HG02588 (cell line): ENCODE data around the gene ONECUT3.
A peak's percentile ranks its signal among the peaks of the same experiment; 100 is the strongest.
"Not testable (repeated sequence)": the region's sequence is repeated elsewhere in the genome, so short reads cannot be mapped to it uniquely, and the experiment has no call there.

Source experiments
- ATAC-seq: cut with Tn5 transposase; IDR thresholded peaks from one replicate; pipeline ENCODE4 v1.9.1; 2021; ENCODE audit warnings: mild to moderate bottlenecking, moderate library complexity; ENCODE audit not compliant: unreplicated experiment

The ONECUT3 gene

DNA sequence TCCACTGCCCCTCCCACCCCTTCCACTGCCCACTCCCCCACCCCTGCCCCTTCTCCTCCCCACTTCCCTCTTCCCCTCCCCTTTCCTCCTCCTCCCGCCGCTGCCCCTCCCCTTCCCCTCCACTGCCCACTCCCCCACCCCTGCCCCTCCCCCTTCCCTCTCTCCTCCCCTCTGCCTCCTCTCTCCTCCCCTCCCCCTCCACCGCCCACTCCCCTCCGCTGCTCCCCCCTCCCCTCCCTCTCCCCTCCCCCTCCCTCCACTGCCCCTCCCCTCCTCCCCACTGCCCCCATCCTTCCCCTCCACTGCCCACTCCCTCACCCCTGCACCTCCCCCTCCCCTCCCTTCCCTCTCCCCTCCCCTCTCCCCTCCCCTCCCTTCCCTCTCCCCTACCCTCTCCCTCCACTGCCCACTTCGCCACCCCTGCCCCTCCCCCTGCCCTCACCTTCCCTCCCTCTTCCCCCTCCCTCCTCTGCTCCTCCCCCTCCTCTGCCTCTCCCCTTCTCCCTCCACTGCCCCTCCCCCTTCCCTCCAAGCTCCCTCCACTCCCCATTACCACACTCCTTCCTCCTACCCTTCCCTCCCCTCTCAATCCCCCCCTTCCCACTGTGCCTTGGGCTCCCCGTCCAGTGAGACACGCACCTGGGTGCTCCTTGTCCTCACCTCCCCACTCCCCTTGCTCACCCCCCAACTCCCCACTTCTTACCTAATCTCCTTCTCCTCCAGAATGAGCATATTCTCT lies 36.9 kb downstream of the ONECUT3 start:
- no peak for ATAC-seq

DNA sequence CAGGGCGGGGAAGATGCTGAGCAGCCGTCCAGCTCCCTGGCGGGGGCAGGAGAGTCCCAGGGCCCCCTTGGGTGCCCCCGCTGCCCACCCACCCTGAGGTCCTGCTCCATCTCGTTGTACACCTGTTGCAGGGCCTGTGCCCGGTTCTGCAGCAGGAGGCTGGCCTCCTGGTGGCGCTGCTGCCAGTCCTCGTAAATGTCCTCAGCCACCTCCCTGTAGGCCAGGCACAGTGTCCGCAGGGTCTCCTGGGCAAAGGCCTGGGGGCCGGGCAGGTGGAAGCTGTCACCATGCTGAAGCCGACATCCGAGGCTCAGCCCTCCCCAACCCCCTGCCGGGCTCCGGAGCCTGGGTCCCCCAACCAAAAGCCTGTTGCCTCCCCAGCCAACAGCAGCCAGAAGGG lies 38.6 kb downstream of the ONECUT3 start:
- ATAC-seq = no peak

DNA sequence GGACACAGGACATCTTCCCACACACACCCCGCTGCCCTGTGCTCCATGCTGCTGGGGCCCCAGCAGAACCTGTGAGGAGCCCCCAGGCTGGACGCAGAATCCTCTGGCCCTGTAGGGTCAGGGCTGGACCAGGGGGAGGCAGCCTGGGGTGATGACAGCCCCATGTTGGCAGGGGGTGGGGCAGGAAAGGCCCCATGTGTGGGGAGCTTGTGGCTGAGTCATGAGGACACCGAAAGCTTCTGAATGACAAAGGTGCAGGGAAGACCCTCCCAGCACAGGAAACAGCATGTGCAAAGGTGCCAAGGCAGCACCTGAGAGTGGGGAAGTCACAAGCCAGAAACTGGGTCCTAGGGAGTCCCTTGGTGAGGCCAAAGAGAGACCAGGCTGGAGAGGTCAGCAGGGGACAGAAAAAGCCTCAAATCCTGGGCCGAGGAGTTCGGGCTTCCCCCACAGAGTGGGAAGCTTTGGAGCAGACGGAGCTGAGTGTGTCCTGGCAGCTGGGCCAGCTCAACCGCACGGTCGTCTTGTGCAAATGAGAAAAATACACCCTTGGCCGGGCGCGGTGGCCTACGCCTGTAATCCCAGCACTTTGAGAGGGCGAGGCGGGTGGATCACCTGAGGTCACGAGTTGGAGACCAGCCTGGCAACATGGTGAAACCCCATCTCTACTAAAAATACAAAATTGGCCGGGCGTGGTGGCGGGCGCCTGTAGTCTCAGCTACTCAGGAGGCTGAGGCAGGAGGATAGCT lies 41.3 kb downstream of the ONECUT3 start:
- no peak for ATAC-seq

DNA sequence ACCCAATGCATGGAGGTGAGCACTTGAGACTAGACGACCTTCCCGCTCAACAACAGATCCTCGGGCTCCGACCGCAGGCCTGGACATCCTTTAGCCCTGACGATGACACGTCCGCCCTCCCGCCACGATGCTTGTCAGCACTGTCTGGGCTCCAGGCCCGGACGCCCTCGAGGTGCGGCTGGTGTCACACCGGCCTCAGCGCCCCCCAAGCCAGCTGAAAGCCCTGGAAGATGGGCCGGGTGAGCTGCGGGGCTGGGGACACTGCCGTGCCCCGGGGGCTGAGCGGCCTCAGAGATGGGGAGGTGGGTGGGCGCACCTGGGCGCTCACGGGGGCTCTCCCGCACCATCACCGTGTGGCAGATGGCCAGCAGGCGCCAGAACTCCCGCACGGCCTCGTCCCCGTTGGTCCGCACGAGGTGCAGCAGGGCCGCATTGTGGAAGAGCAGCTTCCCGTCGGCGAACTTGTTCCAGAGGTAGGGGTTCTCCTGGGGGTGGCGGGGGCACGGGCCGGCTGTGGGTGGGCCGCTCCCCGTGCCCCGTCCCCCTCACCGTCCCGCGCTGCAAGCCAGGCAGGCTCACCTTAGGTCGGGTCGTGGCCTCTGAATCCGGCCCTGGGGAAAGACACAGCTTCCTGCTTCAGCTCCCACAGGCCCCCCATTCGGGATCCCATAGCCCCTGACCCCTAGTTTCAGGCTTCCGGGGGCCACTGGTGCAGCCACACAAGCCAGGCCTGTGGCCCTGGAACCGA lies 43.3 kb downstream of the ONECUT3 start:
- ATAC-seq = no peak

DNA sequence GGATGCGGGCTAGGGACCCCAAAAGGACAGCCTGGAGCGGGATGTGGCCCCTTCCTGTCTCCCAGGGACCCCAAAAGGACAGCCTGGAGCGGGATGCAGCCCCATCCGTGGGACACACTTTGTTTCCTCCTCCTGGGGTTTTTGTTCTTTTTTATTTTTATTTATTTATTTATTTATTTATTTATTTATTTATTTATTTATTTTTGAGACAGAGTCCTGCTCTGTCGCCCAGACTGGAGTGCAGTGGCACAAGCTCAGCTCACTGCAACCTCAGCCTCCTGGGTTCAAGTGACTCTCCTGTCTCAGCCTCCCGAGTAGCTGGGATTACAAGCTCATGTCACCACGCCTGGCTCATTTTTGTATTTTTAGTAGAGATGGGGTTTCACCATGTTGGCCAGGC lies 44.0 kb downstream of the ONECUT3 start:
- ATAC-seq = not testable (repeated sequence)

DNA sequence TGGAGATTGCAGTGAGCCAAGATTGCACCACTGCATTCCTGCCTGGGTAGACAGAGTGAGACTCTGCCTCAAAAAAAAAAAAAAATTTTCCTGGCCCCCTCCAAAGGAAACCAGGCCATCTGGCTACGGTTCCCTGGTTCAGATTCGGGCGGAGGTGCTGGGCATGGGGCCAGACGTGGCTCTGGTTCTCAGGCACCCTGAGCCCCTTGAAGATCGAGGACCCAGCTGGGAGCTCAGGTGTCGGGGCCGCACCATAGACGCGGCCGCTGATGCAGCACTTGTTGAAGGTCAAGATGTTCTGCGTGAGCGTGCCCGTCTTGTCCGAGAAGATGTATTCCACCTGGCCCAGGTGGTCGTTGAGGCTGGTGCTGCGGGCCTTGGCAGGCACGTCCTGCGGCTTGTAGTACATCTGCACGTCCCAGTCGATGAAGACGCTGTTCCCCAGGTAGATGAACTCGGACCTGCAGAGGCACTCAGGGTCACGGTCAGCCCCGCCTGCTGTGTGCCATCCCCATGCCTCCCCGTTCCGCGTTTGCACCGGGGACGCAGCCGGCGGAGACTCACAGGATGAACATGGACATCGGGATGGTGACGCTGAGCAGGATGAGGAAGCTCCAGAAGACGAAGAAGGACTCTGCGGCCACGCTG lies 46.5 kb downstream of the ONECUT3 start:
- ATAC-seq = no peak

DNA sequence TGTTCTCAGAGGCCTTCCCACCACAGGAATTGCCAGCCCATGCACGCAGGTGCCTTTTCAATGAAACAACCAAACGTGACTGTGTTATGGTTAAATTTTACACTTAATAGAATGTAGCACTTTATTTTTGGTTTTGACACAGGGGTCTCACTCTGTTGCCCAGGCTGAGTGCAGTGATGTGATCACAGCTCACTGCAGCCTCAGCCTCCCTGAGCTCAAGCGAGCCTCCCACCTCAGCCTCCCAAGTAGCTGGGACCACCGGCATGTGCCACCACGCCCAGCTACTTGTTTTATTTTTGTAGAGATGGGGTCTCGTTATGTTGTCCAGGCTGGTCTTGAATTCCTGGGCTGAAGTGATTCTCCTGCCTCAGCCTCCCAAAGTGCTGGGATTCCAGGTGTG lies 51.6 kb downstream of the ONECUT3 start:
- ATAC-seq = no peak

DNA sequence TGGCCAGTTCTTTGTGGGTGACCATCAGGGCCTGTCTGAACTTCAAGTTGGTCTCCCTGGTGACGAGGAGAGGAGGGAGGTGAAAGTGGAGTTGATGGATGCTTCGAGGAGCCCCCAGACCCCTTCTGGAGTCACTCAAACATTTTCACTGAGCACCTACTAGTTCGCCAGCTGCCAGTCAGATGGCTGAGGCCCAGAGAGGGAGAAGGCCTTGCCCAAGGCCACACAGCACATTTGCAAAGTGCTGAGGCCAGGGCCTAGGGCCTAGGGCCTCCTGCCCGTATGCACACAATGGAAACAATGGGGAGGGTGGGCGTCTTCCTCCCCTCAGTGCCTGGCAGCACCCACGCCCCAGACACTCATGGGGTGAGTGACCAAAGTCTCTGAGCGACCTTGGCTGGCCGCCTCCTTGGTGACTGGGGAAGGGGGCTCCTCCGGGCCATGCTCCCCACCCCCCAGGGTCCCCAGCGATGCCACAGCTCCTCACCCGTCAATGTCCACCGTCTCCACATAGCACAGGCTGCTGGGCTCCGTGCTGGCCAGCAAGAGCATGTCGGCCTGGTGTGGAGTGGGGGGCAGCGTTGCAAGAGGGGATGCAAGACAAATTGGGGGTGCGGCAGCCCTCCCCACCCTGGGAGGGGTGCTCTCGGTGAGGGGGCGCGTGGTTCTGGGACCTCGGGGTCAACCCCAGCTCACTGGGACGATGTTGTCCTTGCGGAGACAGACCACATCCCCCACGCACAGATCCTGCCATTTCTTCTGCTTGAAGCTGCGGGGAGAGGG lies 52.3 kb downstream of the ONECUT3 start:
- ATAC-seq = no peak

DNA sequence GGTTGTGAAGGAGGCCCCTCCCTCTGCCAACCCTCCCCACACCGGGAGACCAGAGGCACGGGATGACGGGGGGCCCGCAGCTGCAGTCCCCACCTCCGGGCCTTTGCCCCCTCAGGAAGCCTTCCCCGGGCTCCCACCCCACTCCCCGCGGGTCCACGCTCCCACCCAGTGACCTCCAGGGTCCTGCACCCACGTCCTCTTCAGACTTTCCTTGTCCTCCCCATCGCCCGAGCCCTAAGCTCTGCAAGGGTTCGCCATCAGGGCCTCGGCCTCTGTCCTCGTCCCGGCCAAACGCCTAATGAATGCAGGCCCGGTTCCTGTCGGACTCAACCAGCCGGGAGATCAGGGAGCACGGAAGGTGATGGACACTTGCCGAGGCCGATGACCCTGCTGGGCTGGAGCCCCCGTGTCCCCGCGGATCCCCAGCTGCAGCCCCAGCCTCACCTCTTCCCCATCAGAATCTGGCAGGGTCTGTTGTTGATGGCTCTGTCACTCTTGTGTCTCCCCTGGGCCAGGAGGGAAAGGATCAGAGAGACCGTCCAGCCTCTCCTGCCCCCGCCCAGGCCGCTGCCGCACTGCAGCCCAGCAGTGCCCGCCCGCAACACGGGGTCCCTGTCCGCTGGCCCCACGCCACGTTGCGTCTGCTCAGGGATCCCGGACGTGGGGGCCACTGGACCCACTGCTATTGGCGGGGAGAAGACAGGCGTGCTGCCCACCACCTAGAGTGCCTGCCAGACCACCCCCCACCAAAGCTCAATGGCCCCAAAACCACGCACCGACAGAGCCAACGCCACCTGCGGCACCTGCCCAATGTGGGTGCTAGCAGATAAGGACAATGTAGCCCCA lies 53.1 kb downstream of the ONECUT3 start:
- no peak for ATAC-seq

DNA sequence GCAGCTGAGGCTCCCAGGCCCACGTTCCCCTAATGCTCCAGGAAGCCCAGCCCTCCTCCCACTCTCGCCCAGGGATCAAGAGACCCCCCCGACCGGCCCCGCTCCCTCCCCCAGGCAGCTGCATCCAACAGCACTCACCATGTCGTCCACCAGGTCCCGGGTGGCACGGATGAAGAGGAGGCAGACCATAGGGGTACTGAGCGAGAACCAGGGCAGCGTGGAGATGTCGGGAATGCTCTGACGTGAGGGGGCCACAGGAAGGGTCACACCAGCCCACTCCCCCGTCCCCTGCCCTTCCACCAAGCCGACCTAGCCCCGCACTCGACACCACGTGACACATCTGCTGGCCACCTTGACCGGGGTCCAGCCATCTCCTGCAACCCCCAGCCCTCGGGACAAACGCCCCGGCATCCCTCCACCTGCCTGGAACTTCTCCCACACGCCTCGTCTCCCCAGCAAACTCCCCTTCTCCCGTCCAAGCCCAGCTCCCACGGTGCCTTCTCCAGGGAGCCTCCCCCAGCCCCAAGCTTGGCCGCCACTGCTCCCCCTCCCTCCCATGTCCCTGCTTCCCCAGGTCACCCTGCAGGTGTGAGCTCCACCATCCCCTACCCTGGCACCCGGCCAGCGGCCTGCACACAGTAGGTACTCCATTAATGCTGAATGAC lies 53.9 kb downstream of the ONECUT3 start:
- ATAC-seq = no peak

DNA sequence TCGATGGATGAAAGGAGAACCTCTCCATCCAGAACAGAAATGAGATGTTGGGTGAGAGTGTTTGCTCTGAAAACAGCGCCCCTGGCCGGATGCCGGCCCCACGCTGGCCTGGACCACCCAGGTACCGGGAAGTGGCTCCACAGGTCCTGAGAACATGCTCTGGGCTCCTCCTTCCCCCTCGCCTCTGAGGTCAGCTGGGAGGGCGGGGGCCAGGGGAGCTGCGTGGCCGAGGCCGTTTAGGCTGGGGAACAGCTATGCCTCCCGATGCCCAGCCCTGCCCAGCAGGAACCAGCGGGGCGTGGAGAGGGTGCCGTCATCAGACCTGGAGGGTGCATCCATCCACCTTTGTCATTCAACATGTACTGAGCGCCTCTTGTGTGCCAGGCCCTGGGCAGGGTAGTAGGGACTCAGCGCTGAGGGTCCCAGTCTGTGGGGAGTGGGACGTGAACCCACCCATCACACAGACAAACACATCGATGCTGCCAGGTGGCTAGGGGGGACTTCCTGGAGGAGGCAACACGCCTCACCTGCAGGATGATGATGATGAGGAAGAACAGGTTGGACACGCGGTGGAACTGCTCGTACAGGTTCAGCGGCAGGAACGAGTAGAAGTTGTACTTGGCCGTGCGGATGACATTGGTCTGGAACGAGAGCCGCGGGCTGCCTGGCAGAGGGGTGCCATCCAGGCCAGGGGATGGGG lies 54.5 kb downstream of the ONECUT3 start:
- ATAC-seq = no peak

DNA sequence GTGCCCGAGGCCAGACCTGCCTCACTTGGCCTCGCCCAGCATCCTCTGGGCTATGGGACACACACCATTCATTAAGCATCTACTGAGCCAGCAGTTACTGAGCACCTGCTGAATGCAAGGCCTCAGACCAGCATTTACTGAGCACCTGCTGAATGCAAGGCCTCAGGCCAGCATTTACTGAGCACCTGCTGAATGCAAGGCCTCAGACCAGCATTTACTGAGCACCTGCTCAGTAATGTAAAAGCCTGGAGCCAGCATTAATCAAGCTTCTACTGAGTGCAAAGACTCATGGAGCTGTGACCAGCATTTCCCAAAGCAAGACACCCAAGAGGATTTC lies 55.1 kb downstream of the ONECUT3 start:
- ATAC-seq = no peak

DNA sequence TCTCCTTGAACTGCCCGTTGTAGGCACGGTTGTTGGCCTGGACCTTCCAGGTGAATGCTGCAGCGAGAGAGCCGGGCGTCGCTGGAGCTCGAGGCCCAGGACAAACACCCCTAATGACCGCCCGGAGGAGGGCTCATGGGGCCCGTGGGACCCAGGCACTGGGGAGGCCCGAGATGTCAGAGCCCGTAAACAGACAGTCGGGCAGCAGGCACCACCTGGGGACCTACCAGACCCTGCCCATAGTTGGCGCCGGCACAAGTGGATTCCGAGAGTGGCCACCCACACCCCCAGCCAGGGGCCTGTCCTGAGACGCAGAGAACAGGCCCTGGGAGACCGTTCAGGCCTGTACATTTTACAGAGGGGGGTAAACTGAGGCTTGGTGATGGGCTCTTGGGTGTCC lies 56.4 kb downstream of the ONECUT3 start:
- no peak for ATAC-seq

DNA sequence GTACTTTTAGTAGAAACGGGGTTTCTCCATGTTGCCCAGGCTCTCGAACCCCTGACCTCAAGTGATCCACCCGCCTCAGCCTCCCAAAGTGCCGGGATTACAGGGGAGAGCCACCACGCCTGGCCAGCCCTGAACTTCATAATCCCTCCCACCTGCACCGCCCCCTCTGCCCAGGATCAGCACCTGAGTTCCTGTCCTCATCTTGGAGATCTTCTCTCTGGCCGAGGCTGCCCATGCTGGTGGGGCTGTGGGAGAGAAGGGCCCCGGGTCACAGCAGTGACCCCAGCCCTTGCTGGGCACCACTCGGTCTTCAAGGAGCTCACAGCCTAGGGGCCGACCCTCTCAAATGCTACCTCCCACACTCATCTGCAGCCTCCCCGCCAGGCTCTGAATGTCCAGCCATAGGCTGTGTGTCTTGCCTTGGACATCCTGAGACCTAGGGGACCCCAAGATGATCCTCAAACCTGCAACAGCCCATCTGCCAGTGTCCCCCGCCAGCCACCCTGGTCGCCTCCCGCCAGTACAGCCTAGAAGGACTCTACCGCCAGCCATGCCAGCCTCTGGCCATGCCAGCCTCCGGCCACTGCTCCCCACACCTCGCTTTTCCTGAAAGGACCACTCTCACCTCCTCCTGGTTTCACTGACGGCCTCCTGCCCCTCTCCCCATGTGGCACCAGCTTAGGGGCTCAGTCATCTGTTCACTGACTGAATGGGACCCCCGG lies 57.3 kb downstream of the ONECUT3 start:
- ATAC-seq = no peak

DNA sequence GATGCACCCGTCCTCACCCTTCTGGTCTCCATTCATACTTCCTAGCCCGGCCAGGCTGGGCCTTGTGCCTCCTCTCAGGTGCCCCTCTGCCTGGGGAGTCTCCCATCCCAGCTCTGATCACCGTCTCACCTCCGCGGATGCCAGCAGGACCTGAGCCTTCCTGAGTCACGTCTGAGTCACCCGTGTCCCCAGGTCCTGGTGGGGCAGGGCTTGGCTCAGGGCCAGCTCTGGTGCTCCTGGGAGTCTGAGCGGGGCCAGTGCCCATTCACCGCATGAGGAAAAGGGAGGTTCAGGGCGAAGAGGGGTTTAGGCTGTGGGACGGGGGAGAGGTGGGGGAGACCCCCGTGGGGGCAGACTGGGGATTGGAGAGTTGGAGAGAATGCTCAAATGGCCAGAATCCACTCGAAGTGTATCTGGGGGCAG lies 58.2 kb downstream of the ONECUT3 start:
- ATAC-seq = no peak

DNA sequence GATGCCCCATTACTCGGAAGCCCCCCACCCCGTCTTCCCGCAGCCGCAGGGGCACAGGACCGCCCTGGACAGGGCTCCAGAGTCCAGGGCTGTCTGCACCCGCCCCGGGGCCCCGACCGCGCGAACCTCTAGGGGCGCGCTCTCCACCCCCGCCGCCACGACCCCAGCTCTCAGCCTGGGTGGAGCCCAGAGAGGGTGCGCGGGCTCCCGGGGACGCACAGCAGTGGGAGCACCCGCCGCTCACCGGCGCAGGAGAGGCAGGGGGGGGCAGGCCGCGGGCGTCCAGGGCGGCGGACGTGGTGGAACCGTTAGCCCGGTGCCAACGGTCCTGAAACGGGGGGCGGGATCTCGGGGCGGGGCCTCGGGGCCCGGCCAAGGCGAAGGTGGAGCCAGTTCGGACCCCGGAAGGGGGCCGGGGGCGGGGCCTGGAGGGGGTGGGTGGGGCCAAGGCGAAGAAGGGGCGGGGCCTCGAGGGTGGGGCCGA lies 58.7 kb downstream of the ONECUT3 start, which contains the start of gene ATP8B3:
ATP8B3 (minus strand) TSS at position 335 of the 484 bp plus-strand sequence. CDS start 540 bp downstream, outside the sequence.
- peak; percentile 8 for ATAC-seq

DNA sequence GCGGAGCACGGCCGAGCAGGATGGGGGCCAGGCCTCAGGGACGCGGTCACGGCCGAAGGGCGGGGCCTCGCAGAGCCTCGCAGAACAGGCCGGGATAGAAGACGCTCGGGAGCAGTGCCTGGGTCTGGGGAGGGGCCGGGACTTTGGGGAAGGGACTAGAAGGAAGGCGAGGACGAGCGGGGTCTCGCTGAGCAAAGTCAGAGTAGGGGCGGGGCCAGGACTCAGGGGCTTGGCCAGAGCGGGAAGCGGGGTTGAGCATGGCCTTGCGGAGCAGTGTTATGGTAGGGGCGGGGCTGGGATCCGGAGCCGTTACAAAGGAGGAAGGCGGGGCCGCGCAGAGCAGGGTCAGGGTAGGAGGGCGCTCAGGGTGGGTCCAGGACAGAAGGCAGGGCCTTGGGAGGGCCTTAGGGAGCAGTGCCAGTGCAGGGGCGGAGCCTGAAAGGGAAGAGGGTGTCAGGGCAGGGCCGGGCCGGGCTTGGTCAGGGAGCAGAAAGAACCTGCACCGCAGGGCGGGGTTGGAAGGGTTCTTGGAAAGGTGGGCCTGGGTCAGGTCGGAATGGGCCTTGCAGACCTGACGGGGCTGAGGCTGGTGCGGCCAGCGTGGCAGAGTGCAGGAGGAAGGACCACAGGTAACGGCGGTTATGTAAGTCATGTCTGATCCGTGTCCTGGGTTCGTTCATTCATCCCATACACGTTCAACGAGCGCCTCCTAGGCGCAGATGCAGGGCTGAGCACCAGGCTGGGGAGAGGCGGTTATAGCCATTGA lies 59.3 kb downstream of the ONECUT3 start:
- ATAC-seq = peak; percentile 70
